Hematopoietic multipotent progenitor cell (in vitro differentiated cells): ENCODE measurements around the gene TTLL11. TPM values are rescaled to one million over a fixed set of nuclear protein-coding genes. Genes with fewer than 3 reads are reported as not detected.

ENCODE experiments used
- DNase-seq, 3 donors: peaks; one replicate each; pipeline ENCODE4 v3.0.0-alpha.2; 2011 to 2015; ENCODE audit warnings: low read depth in 2 of 3, low spot score in 2 of 3
- total RNA-seq: library from RNA; depleted of rRNA; stranded (reverse); fragments of >200 nt; gene quantifications from one replicate; pipeline ENCODE4 v1.2.3, GENCODE V29; 2012

Gene TTLL11
- total RNA-seq, 1 donor = 5.1 TPM

DNA sequence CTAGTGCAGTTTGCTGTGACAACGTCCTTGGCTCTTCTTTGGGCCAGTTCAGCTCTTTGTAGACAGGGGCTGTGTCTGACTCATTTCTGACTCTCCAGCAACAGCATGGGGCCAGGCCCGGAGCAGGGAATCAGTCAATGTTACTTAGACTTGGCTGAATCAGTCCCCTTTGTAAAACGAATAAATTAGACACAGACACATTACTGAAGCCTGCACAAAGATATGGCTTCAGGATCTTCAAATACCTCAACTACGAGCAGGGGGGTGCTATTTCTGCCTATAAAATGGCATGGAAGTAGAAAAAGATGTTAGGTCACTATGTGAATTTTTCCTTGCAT lies 204.7 kb downstream of the TTLL11 start:
- DNase-seq = no peak

DNA sequence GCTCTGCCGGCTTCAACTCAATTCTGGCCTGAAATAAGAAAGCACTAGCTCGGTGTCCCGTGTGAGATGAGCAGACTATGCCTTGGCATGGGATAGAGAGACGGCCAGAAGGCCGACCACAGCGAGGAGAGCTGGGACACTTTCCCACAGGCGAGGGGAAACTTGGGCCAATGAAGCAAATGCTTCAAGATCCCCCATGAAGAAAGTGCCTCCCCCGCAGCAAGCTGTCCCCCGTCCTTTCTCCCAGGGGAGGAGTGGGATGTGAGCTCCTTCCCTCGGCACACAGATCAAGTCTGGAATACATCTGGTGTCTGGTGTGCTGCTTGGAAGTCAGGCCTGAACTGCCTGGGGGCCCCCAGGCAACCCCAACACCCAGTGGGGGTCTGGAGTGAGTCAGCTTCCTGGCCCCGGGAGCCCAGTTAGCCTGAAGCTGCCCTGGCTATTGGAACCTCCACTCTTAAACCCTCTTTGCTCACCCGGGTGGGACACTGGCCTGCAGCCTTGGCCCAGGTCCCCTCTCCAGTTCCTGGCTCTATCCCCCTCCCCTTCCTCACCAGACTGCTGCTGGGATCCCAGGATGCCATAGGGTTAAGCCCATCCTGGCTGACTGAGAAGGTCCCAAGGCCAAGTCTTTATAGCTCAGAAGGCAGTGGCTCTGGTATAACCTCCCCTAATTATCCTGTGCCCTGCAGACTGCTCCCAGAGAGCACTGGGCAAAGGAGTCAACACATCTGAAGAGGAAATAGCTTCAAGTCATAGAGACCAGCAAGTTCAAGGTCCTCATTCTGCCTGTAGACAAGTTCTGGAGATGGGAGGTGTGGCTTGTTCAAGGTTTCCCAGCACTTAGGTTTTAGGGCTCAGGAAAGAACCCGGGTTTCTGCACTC lies 205.3 kb downstream of the TTLL11 start:
- no peak for DNase-seq

DNA sequence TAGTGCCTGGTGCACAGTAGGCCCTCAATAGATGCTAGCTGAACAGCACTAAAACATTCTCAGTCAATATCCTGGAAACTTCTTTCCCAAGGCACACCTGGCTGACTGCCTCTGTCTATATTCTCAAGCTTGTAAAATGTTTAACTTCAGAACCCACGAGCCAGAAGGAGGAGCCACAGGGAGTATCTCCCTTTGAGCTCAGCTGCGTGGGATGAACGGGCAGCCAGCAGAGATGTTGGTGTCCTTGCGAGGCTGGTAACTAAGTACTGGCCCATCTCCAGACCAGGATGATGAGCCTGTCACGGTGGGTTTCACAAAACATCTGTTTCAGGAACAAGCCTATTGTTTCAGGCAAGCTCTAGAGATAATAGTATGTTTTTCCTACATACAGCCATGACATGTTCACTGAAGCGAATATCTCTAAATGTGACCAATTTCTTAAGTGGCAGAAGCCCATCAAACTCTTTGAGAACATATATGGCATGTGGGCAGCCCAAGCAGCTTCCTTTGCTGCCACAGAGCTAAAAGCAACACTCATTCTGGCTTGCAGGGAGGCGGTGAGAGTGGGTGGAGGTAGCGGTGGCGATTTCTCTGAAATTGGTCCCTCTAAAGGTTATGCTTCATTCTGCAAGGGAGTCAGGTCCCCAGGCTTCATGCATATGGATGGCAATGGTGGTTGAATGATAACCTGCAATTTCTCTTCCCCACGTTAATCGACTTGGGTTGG lies 206.2 kb downstream of the TTLL11 start:
- DNase-seq = no peak

DNA sequence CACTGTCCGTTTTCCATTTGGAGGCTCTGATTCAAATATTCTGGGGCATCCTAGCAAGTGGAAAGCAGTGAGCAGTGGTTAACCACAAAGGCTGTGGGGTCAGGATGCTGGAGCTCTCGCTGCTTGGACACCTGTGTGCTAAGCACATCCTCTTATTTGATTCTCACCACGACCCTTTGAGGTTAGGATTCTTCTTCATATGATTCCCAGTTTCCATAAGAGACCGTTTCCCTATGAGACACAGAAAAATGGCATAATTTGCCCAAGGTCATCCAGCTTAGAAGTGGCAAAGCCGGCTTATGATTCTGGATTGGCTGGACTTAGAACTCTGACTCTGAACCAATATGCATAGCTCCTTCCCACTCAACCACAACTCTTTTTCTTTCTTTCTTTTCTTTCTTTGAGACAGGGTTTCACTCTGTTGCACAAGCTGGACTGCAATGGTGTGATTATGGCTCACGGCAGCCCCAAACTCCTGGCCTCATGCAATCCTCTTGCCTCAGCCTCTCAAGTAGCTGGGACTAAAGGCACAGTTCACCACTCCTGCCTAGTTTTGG lies 207.7 kb downstream of the TTLL11 start:
- no peak for DNase-seq

DNA sequence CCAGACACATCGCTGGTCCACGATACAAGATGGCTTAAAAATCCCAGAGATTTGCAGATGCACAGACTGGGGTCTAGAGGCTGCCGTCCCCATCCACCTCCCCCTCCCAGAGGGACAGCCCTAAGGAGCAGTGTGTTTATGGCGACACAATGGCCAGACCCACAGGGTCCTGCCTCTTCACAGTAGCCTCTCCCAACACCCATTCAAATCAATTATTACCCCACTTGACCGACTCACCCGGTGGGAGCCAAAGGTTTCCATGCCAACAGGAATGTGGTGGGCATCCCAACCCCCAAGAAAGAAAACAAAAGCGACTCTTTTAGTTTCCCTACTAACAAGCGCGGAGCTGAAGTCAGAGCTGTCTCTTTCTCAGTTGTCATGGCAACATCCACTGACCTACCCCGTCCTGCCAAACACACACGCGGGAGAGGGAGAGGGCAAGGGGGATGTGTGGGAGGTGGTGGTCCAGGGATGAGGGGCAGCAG lies 209.0 kb downstream of the TTLL11 start:
- no peak for DNase-seq

DNA sequence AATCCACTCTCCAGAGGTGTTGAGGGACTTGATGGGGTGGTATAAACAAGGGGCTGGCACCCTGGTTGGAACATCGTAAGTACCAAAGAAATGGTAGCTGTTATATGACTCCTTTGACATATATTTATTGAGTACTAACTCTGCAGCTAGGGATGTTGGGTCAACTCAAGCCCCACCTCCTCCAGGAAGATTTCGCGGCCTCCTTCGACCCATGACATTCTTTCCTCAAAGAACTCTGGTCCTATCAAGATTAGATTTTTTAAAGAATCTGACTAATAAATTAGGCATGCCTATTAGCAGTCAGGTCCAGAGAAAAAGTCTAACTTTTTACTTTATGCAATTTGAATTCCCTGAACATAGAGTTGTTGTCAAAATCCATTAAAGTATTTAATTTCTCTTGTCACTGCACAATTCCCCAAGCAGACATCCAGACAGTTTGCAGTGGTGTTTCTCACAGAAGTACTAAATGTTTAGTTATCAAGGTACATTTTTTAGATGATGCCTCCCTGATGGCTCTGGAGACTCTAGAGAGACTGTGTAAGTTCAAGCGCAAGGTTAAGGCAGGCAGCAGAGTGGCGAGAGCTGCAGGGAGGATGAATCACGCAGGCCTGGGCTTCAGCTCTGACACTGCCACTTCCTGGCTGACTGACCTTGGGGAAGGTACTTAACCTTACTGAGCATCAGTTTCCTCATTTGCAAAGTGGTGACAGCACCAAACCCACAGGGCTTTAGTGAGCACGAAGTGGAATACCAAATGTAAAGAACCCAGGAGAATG lies 209.6 kb downstream of the TTLL11 start:
- no peak for DNase-seq

DNA sequence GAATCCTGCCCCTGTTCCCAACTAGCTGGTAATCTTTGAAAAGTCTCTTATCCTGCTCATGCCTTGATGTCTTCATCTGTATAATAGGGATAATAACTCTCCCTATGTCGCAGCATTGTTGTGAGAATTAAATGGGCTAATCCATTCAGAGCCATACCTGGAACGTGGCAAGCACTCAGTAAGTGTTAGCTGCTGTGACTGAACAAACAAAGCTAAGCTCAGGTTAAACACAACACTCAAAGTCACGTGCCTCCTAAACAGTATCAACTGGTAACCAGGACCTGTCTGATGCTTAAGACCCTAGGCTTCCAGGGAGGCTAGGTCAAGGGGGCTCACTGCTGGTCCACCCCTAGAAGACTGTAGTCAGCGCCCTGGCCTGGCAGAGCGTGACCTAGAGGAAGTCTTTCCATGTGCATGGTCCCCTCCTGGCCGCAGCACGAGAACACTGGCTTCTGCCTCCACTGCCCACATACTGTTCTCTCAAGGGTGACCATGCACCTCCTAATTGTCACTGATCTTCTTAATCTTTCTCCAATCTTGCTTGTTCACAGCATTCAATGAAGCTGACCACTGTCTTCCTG lies 211.1 kb downstream of the TTLL11 start:
- DNase-seq = no peak

DNA sequence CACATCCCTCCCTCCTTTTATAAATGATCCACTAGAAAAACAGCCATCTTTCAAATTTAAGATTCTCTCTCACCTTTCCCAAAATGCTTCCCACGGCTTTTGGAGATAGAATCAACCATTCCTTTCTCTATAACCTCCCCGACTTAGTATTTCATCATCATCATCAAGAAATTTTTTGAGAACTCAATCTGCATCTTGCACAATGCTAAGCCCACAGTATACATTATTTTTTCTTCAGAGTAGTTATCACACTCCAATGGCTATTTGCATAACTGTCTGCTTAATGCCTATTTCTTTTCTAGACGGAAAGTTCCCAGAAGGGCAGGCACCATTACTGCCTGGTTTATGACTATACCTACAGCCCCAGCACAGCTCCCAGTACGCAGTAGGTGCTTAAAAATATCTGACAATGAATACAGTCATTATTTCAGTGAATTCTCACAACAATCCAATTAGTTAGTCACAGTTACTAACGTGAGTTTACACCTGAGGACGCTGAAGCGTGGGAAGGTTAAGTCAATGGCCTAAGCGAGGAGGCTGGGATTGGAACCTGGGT lies 212.7 kb downstream of the TTLL11 start:
- no peak for DNase-seq

DNA sequence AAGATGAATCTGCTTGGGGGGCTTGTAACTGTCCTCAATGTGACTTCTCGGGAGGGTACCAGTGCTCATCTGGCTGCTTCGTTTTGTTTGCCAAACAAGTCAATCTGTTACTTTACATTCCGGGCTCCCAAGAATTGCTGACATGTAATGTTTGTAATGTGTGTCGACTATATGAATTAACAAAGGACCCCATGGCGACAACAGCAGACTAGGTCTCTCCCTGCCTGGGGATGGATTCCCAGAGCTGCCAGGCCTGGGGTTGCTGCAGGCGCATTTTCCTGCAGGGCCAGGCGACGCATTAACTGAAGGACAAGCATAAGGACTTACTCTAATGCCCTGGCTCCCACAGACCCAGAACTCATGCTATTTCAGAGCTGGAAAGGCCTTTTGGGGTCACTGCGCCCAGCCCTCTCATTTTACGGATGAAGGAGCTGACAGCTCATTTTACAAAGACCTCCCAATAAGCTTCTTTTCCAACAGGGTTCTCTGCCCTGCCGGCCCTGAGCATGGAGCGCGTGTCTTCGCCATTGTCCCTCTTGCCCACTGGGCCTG lies 214.8 kb downstream of the TTLL11 start:
- no peak for DNase-seq

DNA sequence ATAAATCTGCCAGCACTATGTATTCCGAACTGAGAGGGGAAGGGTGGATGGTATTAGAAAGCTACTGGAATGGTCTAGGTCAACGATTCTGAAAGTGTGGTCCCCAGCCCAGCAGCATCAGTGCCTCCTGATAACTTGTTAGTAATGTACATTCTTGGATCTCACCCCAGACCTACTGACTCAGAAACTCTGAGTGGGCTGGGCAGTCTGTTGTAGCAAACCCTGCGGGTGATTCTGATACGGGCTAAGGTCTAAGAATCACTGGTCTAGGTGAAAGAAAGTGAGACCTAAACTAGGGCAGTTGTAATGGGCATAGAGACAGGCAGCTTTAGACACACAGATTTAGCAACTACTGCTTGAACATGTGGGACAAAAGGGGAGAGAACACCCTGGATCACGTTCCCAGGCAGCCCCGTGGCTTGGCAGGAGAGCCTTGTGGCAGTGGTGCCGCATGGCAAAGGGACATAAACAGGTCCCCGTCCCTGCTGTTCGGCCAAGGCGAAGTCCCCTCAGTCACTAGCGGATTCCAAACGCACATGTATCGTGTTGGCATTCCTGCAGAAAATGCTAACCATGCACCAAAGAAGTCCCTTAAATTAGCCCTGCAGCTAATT lies 216.3 kb downstream of the TTLL11 start:
- no peak for DNase-seq

DNA sequence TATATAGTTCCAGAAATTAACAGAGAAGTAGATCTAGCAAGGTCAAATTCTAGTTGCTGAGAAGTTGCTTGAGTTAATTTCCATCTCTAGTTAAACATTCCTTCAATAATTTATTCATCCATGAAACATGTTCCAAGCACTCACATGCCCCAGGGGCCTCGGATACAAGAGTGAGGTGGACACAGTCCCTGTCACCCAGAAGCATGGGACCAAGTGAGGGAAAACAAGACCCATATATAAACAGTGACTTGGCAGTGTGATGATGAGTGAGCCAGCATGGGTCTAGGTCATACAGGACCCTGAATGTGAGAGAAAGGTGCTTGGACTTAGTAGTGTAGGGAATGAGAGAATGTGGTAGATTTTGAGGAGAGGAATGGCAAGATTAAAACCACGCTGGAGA lies 216.9 kb downstream of the TTLL11 start:
- DNase-seq = no peak

DNA sequence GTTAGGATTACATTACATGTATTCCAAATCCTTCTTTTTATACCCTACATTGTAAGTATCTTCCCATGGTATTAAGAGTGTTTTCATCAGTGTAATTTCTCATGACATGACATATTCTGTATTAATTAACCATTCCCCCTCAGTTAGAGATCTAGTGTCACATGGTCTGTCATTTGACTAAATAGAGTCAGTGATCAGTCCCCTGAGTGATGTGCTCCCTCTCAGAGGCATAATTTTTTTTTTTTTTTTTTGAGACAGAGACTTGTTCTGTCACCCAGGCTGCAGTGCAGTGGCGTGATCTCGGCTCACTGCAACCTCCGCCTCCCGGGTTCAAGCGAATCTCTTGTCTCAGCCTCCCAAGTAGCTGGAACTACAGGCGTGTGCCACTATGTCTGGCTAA lies 218.6 kb downstream of the TTLL11 start:
- no peak for DNase-seq

DNA sequence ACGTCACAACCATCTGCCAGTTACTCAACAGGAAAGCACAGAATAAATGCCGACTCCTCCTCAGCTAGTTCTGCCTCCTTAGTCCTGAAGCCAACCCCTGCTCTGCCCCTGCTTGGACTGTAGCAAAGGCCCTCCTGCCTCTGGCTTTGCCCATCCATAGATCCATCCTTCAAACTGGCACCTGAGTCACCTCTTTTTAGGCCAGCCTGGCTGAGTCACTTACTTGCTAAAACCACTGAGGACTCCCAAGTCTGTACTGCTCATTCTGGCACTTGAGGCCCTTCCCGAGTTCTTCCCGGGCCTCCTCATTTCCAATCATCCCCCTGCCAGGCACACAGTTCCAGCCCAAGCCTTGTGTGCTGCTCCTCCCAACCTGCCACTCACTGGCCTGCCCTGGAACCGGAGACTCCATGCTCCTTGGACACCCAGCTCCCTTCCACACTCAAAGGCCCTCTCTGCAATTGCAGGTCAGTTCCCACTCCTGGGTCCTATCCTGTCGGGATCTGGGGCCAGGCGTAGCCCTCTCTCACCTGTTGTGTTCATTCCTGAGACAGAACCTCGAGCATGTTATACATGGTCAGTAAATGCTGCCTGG lies 221.6 kb downstream of the TTLL11 start:
- DNase-seq = no peak

DNA sequence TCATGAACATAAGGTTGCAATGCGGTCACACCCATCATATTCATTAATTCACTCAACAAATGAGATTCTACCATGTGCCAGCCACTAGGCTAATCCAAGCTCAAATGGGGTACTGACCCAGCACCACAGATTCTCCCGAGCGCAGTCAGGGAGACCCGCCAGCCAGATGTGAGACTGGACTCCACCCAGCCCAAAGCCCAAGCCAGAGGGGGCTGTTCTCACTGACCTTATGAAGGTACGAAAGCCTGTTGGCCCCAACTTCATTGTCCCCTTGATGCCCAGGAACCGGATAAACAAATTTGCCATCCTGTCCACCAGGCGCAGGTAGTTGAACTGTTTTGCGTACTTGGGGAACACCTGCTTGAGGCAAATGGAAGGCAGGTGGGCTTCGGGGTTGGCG lies 222.8 kb downstream of the TTLL11 start:
- no peak for DNase-seq

DNA sequence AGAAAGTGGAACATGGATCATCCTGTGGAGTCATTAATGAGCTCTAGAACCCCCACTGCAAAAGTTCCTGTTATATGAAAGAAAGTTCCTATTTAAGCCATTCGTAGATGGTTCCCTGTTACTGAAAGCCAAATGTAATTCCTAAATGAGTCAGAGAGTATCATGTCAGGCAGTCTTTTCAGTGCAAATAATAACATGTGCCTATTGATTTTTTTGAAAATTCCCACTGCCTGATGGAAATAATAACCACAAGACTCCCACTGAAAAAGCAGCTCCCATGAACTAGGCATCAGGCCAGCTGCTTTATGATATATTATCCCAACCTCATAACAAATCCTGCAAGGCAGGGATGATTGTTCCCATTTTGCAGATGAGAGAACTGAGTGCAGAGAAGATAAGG lies 224.5 kb downstream of the TTLL11 start:
- DNase-seq = no peak

DNA sequence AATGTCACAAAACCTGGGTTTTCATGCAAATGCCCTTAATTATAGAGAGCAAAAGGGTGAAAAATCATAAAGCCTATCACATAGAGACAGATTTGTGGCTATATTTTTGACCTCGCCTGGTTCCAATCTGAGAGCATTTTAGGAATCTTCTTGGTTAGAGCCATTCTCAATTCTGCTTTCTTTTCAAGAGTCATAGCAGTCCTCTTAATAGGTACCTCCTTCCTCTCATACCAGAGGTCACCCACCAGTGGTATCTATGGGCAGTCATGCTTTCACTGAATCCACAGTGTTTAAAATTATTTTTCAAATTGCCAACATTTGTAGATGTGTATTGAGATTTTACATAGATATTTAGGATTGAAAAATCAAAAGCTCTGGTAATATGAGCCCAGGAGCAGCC lies 226.2 kb downstream of the TTLL11 start:
- DNase-seq = no peak

DNA sequence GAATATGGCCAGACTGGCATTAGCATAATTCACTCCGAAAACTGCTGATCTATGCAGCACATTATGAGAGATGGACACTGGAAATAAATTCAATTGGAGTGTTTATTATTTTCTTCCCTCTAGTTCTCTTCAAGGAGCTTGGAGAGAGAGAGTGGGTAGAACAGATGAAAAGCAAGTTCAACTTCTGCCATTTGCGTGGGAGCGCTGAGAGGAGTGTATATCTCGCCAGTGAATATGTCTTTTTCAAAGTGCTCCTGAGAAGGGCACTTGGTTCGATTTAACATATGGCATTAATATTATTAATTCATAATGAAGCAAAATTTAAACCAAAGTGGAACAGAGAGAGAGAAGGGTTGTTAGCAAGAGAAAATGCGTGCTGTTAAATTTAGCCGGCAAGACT lies 227.2 kb downstream of the TTLL11 start:
- DNase-seq = no peak

DNA sequence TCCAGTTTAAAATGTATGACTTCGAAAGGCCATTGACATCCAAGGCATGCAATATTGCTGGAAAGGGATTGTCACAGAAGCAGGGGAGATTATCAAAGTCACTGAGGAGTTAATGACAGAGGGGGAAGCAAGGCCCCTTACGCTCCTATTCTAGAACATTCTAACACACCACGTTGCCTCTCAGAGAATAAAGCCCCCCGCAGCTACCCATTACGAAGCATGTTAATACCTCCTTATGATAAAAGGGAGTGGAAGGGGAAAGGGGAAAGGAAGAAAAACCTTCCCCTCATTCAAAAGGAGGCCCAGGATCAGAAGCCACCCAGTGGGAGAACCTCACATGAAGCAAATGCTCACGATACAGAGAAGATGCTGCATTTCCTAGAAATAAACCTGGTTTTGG lies 228.0 kb downstream of the TTLL11 start:
- DNase-seq = no peak

DNA sequence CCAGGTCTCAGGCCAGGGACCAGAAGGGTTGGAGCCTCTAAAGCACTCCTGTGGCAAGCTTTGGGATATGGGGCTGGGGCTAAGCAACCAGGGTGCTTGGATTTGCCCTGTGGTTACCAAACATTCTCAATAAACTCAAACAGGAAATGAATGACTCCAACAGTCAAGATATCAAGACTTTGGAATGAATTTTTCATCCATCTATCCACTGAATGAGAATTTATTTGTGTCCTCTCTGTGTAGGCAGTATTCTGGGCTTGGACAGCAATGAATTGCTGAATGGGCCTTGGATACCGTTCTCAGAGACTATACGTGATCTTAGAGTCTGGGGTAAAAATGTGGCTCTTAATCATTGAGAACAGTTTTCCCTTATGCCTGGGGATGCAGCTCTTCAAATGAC lies 229.2 kb downstream of the TTLL11 start:
- no peak for DNase-seq
